ENCODE data around the gene ARHGEF33. TPM values are rescaled to one million over a fixed set of nuclear protein-coding genes. Genes with fewer than 3 reads are reported as not detected.
"Not testable (repeated sequence)": the region's sequence is repeated elsewhere in the genome, so short reads cannot be mapped to it uniquely, and the experiment has no call there.

The ARHGEF33 gene
- total RNA-seq, 1 experiment from 2014 or later, result not detected

DNA sequence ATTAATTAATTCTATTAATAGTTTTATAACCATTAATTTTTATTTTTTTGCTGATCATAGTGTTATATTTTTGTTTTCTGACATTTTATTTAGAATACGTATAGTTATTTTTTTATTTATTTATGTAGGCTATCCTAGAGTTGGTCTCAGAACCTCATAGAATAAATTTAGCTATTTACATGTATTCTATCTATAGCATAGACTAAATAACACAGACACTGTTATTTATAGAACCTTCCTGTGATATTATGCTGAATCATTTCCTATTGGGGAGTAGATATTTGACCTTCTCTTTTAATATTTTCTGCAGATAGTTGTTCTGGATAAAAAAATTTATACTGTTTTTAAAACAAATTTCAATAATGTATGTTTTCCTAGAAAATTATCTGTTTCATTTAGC, 20.2 kb downstream of the ARHGEF33 start:
- no peak for DNase-seq (ENCODE audit: low read depth)

GRCh38 chr2:38911191-38911590, 21.5 kb downstream of the ARHGEF33 start:
- DNase-seq (ENCODE audit: low read depth), result no peak

DNA sequence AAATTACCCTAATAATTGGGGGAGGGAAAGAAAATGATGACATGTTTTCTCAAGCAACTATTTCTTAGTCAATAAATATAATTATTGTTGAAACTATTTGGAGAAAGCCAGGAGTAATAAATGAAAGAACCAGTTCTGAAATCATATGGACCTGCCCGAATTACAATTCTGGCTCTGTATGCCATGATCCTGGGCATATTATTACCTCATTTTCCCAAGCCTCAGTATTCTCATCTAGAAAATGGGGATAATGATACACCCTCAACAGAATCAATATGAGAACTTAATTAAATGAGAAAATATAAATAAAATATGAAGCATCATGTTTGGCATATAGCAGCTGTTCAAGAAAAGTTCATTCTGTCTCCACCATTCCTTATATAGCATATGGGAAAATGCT, 22.9 kb downstream of the ARHGEF33 start:
- no peak for DNase-seq (ENCODE audit: low read depth)

DNA sequence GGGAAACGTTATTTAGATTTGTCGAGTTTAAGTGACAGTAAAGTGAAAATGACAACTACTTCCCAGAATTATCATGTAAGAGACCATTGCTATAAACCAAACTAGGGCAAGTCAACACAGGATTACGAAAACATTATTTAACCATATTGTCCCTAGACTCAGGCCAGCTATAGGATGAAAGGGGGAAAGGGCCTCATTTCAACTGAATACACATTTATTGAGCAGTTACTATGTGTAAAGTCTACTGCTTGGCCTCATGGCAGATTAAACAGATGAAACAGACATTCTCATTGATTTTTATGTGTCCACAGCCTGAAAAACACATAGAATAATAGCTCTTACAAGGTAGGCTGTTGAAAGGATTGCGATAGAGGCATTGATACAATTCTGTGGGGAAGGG, 32.7 kb downstream of the ARHGEF33 start:
- no peak for DNase-seq (ENCODE audit: low read depth)

GRCh38 chr2:38922902-38923301, 33.2 kb downstream of the ARHGEF33 start:
- DNase-seq (ENCODE audit: low read depth), result no peak

DNA sequence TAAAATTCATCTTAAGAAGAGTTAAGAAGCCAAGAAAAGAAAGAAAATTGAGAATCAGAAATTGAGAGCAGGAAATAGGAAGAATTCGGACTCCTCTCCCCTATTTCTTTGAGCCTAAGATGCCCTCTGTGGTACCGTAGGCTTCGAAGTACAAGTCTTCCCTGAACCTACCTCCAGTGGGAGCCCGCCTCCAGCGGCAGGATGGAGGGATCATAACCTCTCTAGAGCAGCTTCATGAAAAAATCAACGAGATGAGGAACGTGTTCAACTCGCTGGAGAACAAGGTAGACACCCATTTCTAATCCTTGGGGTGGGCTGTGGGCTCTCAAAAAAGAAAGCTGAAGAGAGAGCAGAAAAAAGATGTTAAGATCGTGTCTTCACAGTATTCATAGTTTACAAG, 36.3 kb downstream of the ARHGEF33 start:
- no peak for DNase-seq (ENCODE audit: low read depth)

DNA sequence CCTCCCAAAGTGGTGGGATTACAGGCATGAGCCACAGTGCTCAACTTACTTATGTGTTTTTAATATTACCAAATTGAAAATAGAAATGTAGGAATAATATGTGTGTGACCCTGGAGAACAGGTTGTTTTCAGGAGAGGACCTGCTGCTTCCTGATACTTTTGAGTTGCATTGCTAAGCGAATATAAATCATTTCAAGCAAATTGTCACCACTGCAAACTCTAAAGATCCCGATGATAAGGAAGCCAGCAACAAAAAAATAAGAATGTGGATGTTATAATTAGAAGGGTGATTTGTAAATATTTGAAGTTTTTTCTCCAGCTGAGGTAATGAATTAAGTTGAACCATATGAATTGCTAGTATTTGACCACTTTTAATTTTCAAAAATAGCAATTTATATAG, 40.9 kb downstream of the ARHGEF33 start:
- DNase-seq (ENCODE audit: low read depth), result no peak

DNA sequence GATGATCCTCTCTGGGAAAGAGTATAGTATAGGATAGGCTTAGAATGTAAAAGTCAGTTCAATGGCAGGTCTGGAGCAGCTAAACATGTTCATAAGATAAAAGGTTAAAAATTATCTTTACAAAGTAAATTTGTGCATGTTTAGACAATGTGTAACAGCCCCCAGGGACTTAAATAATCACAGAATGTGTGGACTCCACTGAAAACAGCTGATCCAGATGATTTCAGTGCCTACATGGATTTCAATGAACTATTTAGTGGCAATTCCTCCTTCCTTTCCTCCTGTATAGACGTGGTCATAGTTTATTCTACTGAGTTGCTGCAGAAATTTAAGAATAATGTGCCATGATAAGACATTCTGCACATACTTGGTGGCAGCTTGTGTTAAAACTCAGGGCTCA, 42.9 kb downstream of the ARHGEF33 start:
- DNase-seq (ENCODE audit: low read depth), result no peak

- no peak for DNase-seq (ENCODE audit: low read depth)
Measured at GRCh38 chr2:38933653-38934052, 44.0 kb downstream of the ARHGEF33 start.

DNA sequence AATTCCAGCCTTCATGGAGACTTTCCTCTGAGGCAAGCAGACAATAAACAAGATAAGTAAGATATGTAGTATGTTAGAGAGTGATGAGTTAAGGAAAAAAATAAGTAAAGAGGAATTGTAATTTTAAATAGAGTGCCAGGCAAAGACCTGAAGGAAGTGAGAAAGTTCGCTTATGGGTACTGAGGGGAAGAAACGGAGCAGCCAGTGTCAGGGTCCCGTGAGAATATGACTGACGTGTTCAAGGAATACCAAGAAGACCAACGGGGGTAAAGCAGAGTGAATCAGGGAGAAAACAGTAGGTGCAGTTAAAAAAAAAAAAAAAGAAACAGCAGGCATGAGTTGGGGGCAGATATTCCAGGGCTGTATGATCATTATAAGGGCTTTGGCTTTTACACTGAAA, 45.1 kb downstream of the ARHGEF33 start:
- no peak for DNase-seq (ENCODE audit: low read depth)

GRCh38 chr2:38935568-38936172, 46.0 kb downstream of the ARHGEF33 start:
- no peak for DNase-seq (ENCODE audit: low read depth)

DNA sequence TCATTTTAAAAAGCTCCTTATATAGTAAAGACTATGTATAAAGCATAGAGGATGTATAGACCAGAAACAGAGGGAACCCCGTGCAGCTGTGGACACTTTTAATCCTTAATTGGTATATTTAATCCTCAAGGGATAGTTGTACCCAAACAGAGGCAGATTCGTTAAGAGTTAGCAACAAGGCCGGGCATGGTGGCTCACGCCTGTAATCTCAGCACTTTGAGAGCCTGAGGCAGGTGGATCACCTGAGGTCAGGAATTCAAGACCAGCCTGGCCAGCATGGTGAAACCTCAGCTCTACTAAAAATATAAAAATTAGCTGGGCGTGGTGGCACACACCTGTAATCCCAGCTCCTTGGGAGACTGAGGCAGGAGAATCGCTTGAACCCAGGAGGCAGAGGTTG, 46.8 kb downstream of the ARHGEF33 start:
- DNase-seq (ENCODE audit: low read depth), result not testable (repeated sequence)

DNA sequence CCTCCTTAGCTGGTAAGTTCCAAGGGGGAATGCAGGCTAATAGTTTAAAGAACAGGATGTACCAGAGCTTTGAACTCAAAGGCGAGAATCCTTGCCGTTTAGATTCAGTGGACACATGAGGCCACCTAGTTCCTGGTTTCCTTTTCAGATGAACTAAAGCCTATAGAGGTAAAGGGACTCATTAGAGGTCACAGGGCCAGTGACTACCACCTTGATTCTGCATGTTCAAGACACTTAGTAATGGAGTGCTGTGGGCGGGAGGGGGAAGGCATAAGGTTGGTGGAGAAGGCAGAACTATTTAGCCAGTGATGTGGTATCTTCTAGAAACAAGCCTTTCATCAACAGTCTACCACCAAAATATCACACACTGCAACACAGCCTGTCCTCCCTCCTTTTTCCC, 47.9 kb downstream of the ARHGEF33 start:
- no peak for DNase-seq (ENCODE audit: low read depth)

- no peak for DNase-seq (ENCODE audit: low read depth)
Measured at GRCh38 chr2:38940746-38941145, 51.1 kb downstream of the ARHGEF33 start.

GRCh38 chr2:38943784-38944183, 54.1 kb downstream of the ARHGEF33 start:
- no peak for DNase-seq (ENCODE audit: low read depth)

DNA sequence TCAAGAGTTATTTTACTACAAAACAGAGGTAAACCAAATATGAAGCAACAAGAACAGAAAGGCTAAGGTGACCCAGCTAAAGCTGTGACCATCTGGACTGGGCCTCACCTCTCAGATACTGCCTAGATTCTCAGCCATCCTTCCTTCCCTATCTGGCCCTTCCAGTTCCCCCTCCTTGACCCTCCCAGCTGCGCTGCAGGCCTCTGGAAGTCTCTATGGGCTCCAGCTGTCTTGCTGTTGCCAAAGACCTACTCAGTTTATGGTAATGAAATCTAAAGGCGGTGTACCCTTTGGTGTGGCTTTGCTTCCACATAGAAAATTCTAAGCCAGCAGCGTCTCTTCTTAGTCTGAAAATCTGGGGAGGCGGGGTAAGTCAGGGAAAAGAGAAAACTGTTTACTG, 55.7 kb downstream of the ARHGEF33 start:
- DNase-seq (ENCODE audit: low read depth), result no peak

- DNase-seq (ENCODE audit: low read depth), result no peak
Measured at GRCh38 chr2:38945911-38946310, 56.2 kb downstream of the ARHGEF33 start.

- DNase-seq (ENCODE audit: low read depth), result peak; percentile 86
Measured at GRCh38 chr2:38947241-38948239, 57.9 kb downstream of the ARHGEF33 start.

- DNase-seq (ENCODE audit: low read depth), result no peak
Measured at GRCh38 chr2:38948387-38948882, 58.8 kb downstream of the ARHGEF33 start.

DNA sequence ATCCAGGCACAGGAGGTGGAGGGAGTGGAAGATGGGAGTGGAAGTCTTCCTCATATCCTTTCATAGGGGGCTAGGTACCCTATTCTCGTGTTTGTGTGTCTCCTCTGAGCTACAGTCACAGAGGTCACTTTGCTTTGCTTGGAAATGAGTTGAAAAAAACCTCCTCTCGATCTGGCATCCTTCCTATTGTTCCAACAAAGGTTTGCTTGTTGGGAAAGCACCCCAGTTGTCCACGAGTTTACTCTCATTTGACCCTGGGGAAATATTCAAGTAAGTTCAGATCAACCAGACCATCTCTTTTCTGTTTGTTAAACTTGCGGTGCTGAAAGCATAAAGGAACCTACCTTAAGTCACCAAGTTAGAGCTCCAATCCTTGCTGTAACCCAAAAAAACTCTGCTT, 59.3 kb downstream of the ARHGEF33 start:
- DNase-seq (ENCODE audit: low read depth), result no peak

- DNase-seq (ENCODE audit: low read depth), result no peak
Measured at GRCh38 chr2:38951766-38952165, 62.1 kb downstream of the ARHGEF33 start.

- no peak for DNase-seq (ENCODE audit: low read depth)
Measured at GRCh38 chr2:38957972-38958371, 68.3 kb downstream of the ARHGEF33 start.

- no peak for DNase-seq (ENCODE audit: low read depth)
Measured at GRCh38 chr2:38959466-38959865, 69.8 kb downstream of the ARHGEF33 start.

All from Daoy (cell line).